ENCODE measurements around the gene BTF3. TPM values are rescaled to one million over a fixed set of nuclear protein-coding genes. Genes with fewer than 3 reads are reported as not detected.
A peak's percentile ranks its signal among the peaks of the same experiment; 100 is the strongest.

The BTF3 gene
- total and polyA plus RNA-seq, 9 of the 15 experiments (the other 6 are each of a cell fraction or from before 2014, with no cell fraction given), result 534 to 1,637 (median 848) TPM

DNA sequence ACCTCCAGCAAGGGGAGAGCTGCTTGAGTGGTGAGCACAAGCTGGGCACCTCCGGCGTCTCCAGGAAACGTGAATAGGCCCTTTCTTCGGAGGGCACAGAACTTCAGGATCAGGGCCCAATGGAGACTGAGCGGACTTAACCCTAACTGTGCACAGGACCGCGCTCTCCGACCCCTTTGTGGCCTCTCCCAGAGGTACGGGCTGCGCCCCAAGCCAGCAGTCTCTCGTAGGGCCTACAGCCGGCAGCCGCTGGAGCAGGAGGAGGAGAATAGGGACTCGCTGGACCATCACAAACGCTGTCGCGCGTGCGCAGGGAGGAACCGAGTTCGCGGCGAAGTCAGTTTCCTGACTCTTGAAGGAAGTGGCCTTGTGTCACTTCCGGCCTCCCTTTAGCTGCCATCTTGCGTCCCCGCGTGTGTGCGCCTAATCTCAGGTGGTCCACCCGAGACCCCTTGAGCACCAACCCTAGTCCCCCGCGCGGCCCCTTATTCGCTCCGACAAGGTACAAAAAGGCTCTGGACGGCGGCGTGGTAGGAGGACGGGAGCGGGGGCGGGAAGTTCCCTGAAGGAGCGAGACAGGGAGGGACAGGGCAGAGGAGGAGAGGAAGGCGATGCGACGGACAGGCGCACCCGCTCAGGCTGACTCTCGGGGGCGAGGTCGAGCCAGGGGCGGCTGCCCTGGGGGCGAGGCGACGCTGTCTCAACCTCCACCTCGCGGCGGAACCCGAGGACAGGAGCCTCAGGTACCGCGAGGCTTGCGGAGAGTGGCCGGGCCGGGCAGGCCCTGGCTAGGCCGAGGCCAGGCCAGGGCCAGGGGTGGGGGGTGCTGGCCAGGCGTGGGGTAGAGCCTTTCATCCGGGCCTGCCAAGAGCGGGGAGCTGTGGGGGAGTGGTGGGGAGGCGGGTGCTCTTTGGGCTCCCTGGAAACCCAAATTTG is at the start of gene BTF3 (continued):
- peak; percentile 82 for TF ChIP-seq MEIS2 (IDR thresholded peaks at IDR 0.05; ENCODE audit: partially characterized antibody)
- TF ChIP-seq BRD4 (IDR thresholded peaks at IDR 0.05), result peak; percentile 99
- TF ChIP-seq, protein P1, sequence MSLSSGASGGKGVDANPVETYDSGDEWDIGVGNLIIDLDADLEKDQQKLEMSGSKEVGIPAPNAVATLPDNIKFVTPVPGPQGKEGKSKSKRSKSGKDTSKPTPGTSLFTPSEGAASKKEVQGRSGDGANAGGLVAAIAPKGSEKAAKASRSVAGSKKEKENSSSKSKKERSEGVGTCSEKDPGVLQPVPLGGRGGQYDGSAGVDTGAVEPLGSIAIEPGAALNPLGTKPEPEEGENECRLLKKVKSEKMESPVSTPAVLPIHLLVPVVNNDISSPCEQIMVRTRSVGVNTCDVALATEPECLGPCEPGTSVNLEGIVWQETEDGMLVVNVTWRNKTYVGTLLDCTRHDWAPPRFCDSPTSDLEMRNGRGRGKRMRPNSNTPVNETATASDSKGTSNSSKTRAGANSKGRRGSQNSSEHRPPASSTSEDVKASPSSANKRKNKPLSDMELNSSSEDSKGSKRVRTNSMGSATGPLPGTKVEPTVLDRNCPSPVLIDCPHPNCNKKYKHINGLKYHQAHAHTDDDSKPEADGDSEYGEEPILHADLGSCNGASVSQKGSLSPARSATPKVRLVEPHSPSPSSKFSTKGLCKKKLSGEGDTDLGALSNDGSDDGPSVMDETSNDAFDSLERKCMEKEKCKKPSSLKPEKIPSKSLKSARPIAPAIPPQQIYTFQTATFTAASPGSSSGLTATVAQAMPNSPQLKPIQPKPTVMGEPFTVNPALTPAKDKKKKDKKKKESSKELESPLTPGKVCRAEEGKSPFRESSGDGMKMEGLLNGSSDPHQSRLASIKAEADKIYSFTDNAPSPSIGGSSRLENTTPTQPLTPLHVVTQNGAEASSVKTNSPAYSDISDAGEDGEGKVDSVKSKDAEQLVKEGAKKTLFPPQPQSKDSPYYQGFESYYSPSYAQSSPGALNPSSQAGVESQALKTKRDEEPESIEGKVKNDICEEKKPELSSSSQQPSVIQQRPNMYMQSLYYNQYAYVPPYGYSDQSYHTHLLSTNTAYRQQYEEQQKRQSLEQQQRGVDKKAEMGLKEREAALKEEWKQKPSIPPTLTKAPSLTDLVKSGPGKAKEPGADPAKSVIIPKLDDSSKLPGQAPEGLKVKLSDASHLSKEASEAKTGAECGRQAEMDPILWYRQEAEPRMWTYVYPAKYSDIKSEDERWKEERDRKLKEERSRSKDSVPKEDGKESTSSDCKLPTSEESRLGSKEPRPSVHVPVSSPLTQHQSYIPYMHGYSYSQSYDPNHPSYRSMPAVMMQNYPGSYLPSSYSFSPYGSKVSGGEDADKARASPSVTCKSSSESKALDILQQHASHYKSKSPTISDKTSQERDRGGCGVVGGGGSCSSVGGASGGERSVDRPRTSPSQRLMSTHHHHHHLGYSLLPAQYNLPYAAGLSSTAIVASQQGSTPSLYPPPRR (CRISPR knock-in tag; IDR thresholded peaks at IDR 0.05; ENCODE audit: borderline replicate concordance), result peak; percentile 88
- TF ChIP-seq CEBPG (CRISPR knock-in tag; IDR thresholded peaks at IDR 0.05), result peak; percentile 48; the same call in 1 of the 2 replicates
- no peak for TF ChIP-seq CEBPG (tag; conservative IDR thresholded peaks at IDR 0.05 in 1 of 2, IDR thresholded peaks at IDR 0.05 in 1 of 2)
- TF ChIP-seq, protein P2, sequence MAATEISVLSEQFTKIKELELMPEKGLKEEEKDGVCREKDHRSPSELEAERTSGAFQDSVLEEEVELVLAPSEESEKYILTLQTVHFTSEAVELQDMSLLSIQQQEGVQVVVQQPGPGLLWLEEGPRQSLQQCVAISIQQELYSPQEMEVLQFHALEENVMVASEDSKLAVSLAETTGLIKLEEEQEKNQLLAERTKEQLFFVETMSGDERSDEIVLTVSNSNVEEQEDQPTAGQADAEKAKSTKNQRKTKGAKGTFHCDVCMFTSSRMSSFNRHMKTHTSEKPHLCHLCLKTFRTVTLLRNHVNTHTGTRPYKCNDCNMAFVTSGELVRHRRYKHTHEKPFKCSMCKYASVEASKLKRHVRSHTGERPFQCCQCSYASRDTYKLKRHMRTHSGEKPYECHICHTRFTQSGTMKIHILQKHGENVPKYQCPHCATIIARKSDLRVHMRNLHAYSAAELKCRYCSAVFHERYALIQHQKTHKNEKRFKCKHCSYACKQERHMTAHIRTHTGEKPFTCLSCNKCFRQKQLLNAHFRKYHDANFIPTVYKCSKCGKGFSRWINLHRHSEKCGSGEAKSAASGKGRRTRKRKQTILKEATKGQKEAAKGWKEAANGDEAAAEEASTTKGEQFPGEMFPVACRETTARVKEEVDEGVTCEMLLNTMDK (IDR thresholded peaks at IDR 0.05; ENCODE audit: borderline replicate concordance, insufficient read depth, low read depth, low read length, poor library complexity, severe bottlenecking), result no peak
- no peak for TF ChIP-seq POU5F1 (IDR thresholded peaks at IDR 0.05; ENCODE audit: borderline replicate concordance, low read depth, low read length, partially characterized antibody)
- TF ChIP-seq PHB2 (IDR thresholded peaks at IDR 0.05; ENCODE audit: low read depth), result no peak
- TF ChIP-seq YY1 (IDR thresholded peaks at IDR 0.05; ENCODE audit: borderline replicate concordance in 1 of 3, control insufficient read depth in 1 of 3, extremely low read depth in 1 of 3, insufficient read depth in 3 of 3, insufficient read length in 1 of 3, insufficient replicate concordance in 2 of 3, low read depth in 1 of 3, low read length in 2 of 3), result peak; percentile 75 to 94 (median 90)
- TF ChIP-seq SPI1 (IDR thresholded peaks at IDR 0.05; ENCODE audit: borderline replicate concordance, low read depth, low read length), result peak; percentile 79
- TF ChIP-seq RCOR1 (IDR thresholded peaks at IDR 0.05; ENCODE audit: borderline replicate concordance in 1 of 2, low read depth in 2 of 2, low read length in 2 of 2), result peak in 1 of 2 experiments; percentile 46; a peak in 1 of 4 replicates
- 0 out of 2 replicates have a peak, but pooled peaks have one; percentile 15 for TF ChIP-seq VEZF1 (CRISPR knock-in tag; IDR thresholded peaks at IDR 0.05)
- TF ChIP-seq HLTF (IDR thresholded peaks at IDR 0.05), result 0 out of 2 replicates have a peak, but pooled peaks have one; percentile 14
- peak; percentile 37 for TF ChIP-seq NEUROD1 (IDR thresholded peaks at IDR 0.05; ENCODE audit: borderline replicate concordance, low read depth, low read length, partially characterized antibody)
- TF ChIP-seq KDM4B (IDR thresholded peaks at IDR 0.05; ENCODE audit: borderline replicate concordance in 2 of 2, low read depth in 1 of 2), result 0 out of 4 replicates have a peak, but pooled peaks of 1 of the 2 experiments have one; percentile 28
- no peak for TF ChIP-seq ZNF384 (IDR thresholded peaks at IDR 0.05; ENCODE audit: low read depth, low read length)
